ENCODE measurements around the gene ANKMY1. TPM values are rescaled to one million over a fixed set of nuclear protein-coding genes. Genes with fewer than 3 reads are reported as not detected.

The ANKMY1 gene
- total and polyA plus RNA-seq, 2 experiments from 2014 or later: 2.3 to 8.9 TPM

DNA sequence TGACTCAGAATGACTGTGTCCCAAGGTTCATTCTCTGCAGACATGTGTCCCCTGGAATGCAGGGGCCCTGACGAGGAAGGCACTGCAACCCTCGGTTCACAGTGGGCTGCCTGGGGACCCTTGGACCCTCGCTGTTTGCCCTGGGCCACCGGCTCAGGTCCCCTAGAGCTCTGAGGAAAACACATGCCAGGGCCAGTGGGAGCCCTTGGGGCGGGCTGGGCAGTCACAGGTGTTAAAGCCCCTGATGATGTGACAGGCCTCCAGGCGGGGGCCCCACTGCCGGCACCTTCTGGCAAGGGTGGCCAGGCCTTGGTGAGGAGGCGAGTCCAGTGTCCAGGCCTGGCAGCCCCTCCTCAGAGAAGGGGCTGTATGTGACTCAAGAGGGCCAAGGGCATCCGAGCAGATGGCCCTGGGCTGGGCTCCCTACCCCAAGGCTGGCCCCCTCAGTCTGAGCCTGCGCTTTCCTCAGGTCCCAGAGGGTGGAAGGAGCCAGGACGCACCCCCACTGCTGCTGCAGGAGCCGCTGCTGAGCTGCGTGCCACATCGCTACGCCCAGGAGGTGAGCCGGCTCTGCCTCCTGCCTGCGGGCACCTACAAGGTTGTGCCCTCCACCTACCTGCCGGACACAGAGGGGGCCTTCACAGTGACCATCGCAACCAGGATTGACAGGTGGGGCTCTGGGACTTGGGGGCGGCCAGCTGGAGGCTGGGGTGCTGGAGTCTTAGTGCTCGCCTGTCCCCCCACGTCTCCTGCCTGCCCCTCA, 39.8 kb upstream of the ANKMY1 start:
- ATAC-seq (no peak), DNase-seq (ENCODE audit: low spot score) (no peak)
- H3F3A ChIP-seq (replicated peaks; ENCODE audit: low read depth): no peaks in the 10 kb centered on the region

More for the DNA sequence above, 39.8 kb upstream of the ANKMY1 start:
- H3K36me3 ChIP-seq (ENCODE audit: insufficient read depth): no peaks in the 10 kb centered on the region
- no peaks in the 10 kb centered on the region for H3K9me3 Mint-ChIP-seq
- H3K27ac ChIP-seq (ENCODE audit: low read depth): no peak overlapping the region
- H3K27me3 ChIP-seq (ENCODE audit: insufficient read depth): no peaks in the 10 kb centered on the region
- H3K4me3 Mint-ChIP-seq: no peak overlapping the region
- peaks cover 1% of the 10 kb centered on the region for H3K27me3 Mint-ChIP-seq (ENCODE audit: insufficient read depth, low read depth, poor library complexity)
- TF ChIP-seq POLR2AphosphoS5 (IDR thresholded peaks at IDR 0.05; ENCODE audit: low read depth): no peak
- no peak for TF ChIP-seq EZH2 (IDR thresholded peaks at IDR 0.05; ENCODE audit: low read depth, unreplicated experiment)
- TF ChIP-seq EZH2phosphoT487 (IDR thresholded peaks at IDR 0.05; ENCODE audit: unreplicated experiment): no peak
- TF ChIP-seq, protein P1, sequence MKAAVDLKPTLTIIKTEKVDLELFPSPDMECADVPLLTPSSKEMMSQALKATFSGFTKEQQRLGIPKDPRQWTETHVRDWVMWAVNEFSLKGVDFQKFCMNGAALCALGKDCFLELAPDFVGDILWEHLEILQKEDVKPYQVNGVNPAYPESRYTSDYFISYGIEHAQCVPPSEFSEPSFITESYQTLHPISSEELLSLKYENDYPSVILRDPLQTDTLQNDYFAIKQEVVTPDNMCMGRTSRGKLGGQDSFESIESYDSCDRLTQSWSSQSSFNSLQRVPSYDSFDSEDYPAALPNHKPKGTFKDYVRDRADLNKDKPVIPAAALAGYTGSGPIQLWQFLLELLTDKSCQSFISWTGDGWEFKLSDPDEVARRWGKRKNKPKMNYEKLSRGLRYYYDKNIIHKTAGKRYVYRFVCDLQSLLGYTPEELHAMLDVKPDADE (IDR thresholded peaks at IDR 0.05): no peak
- TF ChIP-seq, protein P2, sequence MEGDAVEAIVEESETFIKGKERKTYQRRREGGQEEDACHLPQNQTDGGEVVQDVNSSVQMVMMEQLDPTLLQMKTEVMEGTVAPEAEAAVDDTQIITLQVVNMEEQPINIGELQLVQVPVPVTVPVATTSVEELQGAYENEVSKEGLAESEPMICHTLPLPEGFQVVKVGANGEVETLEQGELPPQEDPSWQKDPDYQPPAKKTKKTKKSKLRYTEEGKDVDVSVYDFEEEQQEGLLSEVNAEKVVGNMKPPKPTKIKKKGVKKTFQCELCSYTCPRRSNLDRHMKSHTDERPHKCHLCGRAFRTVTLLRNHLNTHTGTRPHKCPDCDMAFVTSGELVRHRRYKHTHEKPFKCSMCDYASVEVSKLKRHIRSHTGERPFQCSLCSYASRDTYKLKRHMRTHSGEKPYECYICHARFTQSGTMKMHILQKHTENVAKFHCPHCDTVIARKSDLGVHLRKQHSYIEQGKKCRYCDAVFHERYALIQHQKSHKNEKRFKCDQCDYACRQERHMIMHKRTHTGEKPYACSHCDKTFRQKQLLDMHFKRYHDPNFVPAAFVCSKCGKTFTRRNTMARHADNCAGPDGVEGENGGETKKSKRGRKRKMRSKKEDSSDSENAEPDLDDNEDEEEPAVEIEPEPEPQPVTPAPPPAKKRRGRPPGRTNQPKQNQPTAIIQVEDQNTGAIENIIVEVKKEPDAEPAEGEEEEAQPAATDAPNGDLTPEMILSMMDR (conservative IDR thresholded peaks at IDR 0.05; ENCODE audit: low read depth in 2 of 2): no peak
- TF ChIP-seq NANOG (IDR thresholded peaks at IDR 0.05; ENCODE audit: borderline replicate concordance): no peak
- TF ChIP-seq JUNB (IDR thresholded peaks at IDR 0.05; ENCODE audit: unreplicated experiment): no peak
- no peak for TF ChIP-seq CREB1 (CRISPR knock-in tag; IDR thresholded peaks at IDR 0.05; ENCODE audit: low read depth)
- TF ChIP-seq, protein P3, sequence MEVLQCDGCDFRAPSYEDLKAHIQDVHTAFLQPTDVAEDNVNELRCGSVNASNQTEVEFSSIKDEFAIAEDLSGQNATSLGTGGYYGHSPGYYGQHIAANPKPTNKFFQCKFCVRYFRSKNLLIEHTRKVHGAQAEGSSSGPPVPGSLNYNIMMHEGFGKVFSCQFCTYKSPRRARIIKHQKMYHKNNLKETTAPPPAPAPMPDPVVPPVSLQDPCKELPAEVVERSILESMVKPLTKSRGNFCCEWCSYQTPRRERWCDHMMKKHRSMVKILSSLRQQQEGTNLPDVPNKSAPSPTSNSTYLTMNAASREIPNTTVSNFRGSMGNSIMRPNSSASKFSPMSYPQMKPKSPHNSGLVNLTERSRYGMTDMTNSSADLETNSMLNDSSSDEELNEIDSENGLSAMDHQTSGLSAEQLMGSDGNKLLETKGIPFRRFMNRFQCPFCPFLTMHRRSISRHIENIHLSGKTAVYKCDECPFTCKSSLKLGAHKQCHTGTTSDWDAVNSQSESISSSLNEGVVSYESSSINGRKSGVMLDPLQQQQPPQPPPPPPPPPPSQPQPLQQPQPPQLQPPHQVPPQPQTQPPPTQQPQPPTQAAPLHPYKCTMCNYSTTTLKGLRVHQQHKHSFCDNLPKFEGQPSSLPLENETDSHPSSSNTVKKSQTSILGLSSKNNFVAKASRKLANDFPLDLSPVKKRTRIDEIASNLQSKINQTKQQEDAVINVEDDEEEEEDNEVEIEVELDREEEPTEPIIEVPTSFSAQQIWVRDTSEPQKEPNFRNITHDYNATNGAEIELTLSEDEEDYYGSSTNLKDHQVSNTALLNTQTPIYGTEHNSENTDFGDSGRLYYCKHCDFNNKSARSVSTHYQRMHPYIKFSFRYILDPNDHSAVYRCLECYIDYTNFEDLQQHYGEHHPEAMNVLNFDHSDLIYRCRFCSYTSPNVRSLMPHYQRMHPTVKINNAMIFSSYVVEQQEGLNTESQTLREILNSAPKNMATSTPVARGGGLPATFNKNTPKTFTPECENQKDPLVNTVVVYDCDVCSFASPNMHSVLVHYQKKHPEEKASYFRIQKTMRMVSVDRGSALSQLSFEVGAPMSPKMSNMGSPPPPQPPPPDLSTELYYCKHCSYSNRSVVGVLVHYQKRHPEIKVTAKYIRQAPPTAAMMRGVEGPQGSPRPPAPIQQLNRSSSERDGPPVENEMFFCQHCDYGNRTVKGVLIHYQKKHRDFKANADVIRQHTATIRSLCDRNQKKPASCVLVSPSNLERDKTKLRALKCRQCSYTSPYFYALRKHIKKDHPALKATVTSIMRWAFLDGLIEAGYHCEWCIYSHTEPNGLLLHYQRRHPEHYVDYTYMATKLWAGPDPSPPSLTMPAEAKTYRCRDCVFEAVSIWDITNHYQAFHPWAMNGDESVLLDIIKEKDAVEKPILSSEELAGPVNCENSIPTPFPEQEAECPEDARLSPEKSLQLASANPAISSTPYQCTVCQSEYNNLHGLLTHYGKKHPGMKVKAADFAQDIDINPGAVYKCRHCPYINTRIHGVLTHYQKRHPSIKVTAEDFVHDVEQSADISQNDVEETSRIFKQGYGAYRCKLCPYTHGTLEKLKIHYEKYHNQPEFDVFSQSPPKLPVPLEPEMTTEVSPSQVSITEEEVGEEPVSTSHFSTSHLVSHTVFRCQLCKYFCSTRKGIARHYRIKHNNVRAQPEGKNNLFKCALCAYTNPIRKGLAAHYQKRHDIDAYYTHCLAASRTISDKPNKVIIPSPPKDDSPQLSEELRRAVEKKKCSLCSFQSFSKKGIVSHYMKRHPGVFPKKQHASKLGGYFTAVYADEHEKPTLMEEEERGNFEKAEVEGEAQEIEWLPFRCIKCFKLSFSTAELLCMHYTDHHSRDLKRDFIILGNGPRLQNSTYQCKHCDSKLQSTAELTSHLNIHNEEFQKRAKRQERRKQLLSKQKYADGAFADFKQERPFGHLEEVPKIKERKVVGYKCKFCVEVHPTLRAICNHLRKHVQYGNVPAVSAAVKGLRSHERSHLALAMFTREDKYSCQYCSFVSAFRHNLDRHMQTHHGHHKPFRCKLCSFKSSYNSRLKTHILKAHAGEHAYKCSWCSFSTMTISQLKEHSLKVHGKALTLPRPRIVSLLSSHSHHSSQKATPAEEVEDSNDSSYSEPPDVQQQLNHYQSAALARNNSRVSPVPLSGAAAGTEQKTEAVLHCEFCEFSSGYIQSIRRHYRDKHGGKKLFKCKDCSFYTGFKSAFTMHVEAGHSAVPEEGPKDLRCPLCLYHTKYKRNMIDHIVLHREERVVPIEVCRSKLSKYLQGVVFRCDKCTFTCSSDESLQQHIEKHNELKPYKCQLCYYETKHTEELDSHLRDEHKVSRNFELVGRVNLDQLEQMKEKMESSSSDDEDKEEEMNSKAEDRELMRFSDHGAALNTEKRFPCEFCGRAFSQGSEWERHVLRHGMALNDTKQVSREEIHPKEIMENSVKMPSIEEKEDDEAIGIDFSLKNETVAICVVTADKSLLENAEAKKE (CRISPR knock-in tag; IDR thresholded peaks at IDR 0.05): no peak
- TF ChIP-seq, protein P4, sequence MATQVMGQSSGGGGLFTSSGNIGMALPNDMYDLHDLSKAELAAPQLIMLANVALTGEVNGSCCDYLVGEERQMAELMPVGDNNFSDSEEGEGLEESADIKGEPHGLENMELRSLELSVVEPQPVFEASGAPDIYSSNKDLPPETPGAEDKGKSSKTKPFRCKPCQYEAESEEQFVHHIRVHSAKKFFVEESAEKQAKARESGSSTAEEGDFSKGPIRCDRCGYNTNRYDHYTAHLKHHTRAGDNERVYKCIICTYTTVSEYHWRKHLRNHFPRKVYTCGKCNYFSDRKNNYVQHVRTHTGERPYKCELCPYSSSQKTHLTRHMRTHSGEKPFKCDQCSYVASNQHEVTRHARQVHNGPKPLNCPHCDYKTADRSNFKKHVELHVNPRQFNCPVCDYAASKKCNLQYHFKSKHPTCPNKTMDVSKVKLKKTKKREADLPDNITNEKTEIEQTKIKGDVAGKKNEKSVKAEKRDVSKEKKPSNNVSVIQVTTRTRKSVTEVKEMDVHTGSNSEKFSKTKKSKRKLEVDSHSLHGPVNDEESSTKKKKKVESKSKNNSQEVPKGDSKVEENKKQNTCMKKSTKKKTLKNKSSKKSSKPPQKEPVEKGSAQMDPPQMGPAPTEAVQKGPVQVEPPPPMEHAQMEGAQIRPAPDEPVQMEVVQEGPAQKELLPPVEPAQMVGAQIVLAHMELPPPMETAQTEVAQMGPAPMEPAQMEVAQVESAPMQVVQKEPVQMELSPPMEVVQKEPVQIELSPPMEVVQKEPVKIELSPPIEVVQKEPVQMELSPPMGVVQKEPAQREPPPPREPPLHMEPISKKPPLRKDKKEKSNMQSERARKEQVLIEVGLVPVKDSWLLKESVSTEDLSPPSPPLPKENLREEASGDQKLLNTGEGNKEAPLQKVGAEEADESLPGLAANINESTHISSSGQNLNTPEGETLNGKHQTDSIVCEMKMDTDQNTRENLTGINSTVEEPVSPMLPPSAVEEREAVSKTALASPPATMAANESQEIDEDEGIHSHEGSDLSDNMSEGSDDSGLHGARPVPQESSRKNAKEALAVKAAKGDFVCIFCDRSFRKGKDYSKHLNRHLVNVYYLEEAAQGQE (IDR thresholded peaks at IDR 0.05; ENCODE audit: unreplicated experiment): no peak
- TF ChIP-seq ZNF114 (CRISPR knock-in tag; IDR thresholded peaks at IDR 0.05): no peak
- no peak for TF ChIP-seq ZNF331 (CRISPR knock-in tag; IDR thresholded peaks at IDR 0.05; ENCODE audit: low read depth)
- TF ChIP-seq STAT1 (IDR thresholded peaks at IDR 0.05; ENCODE audit: unreplicated experiment): no peak
- no peak overlapping the region for H3K4me3 ChIP-seq
- H3K4me1 ChIP-seq (ENCODE audit: insufficient read depth): no peaks in the 10 kb centered on the region
- no peak overlapping the region for H2AFZ ChIP-seq
- peaks cover 3% of the 10 kb centered on the region for H3K79me2 ChIP-seq (replicated peaks; ENCODE audit: insufficient read depth)
- peaks cover 2% of the 10 kb centered on the region; the same call in 2 of the 3 replicates for H3K36me3 Mint-ChIP-seq (ENCODE audit: low read depth)
- peaks cover 3% of the 10 kb centered on the region for H4K20me1 ChIP-seq (replicated peaks; ENCODE audit: insufficient read depth)
- H3K27ac Mint-ChIP-seq: no peak overlapping the region
- H3K9me2 ChIP-seq (ENCODE audit: insufficient read depth): no peaks in the 10 kb centered on the region
- H3K4me1 Mint-ChIP-seq: no peaks in the 10 kb centered on the region; the same call in 2 of the 3 replicates
- H3K4me2 ChIP-seq: no peak overlapping the region
